Measurements from ENCODE around the gene STYX. TPM values are rescaled to one million over a fixed set of nuclear protein-coding genes. Genes with fewer than 3 reads are reported as not detected.

The STYX gene
- total RNA-seq, 1 experiment from 2014 or later, result 22.8 TPM

DNA sequence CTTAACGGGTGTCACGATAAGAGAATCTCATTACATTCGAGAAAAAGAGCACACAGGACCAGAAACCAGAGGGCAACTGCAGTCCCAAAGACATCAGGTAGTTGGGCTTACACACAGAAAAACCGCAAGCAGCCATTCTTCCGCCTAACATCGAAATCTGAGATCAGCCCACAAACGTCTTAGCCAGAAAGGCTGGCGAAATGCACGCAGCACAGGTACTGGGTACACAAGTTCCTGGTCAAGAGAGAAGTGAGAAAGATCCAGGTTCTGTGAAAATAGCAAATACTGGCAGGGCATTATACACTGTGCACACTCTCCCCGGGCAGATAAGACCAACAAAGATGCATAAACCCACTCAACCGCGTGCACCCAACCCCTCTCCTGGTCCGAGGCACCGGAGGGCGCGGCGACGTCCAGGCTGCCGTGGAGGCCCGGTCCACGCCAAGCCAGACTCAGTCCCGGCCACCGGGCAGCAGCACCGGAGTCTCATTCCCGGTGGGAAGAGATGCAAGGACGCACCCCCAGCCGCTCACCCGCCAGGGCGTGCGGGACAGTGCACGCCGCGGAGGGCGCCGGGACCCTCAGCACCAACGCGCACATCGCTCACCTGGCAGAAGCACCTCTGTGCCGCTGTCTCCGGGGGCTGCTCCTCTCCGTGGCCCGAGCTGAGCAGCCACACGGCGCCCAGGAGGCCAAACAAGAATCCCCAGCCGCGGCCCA, 35.0 kb upstream of the STYX start (continued):
- TF ChIP-seq, protein P1, sequence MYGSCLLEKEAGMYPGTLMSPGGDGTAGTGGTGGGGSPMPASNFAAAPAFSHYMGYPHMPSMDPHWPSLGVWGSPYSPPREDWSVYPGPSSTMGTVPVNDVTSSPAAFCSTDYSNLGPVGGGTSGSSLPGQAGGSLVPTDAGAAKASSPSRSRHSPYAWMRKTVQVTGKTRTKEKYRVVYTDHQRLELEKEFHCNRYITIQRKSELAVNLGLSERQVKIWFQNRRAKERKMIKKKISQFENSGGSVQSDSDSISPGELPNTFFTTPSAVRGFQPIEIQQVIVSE (CRISPR knock-in tag; IDR thresholded peaks at IDR 0.05; ENCODE audit: borderline replicate concordance), result no peak
- no peak for TF ChIP-seq ZBTB21 (CRISPR knock-in tag; IDR thresholded peaks at IDR 0.05; ENCODE audit: borderline replicate concordance)
- peak; percentile 17; the same call in 1 of the 2 replicates for TF ChIP-seq KAT7 (CRISPR knock-in tag; IDR thresholded peaks at IDR 0.05; ENCODE audit: borderline replicate concordance)
- TF ChIP-seq, protein P2, sequence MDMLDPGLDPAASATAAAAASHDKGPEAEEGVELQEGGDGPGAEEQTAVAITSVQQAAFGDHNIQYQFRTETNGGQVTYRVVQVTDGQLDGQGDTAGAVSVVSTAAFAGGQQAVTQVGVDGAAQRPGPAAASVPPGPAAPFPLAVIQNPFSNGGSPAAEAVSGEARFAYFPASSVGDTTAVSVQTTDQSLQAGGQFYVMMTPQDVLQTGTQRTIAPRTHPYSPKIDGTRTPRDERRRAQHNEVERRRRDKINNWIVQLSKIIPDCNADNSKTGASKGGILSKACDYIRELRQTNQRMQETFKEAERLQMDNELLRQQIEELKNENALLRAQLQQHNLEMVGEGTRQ (CRISPR knock-in tag; IDR thresholded peaks at IDR 0.05), result no peak
- TF ChIP-seq ZNF671 (CRISPR knock-in tag; IDR thresholded peaks at IDR 0.05), result no peak
- no peak for TF ChIP-seq GABPB1 (CRISPR knock-in tag; IDR thresholded peaks at IDR 0.05)
- TF ChIP-seq TEAD1 (CRISPR knock-in tag; IDR thresholded peaks at IDR 0.05), result peak; percentile 45; the same call in 1 of the 2 replicates

DNA sequence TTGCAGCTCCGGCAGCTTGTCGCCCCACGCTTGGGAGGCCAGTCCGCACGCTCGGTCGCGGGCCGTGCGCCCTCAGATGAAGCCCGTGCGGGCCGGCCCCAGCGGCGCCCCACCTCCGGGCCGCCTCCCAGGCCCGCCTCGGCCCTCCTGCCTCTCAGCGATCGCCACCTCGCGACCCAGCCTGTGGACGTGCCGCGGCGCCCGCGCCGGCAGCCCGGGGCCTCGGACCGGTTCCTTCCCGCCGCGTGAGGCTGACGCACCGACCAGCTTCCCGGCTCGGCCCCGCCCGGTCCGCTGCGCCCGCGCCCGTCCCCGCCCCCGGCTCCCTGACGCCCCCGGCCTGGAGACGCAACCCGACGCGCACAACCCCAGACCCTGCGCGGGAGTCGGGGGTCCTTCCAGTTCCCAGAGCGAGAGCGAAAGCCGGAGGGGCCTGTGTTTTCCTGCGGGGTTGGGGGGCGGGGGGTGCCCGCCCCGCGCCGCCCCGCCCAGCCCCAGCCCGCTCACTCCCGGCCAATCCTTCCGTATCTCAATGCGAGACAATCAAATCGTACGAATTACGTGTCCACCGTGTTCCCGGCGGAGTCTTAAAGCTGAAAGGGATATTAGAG, 34.4 kb upstream of the STYX start, which contains the start of gene ERO1A:
Gene ERO1A, minus strand, starts transcription at position 78 of the 611 bp plus-strand sequence. Its CDS starts 77 bp downstream, at position 1.
- Mint-ChIP-seq H3K27me3 (ENCODE audit: low read depth) (no peaks in the 10 kb centered on the region; the same call in none of the 2 replicates), H3K9me3 (no peaks in the 10 kb centered on the region), H3K4me3 (peak within 1 kb of the TSS; percentile 95), H3K27ac (peak within 1 kb of the TSS; percentile 92), H3K36me3 (no peaks in the 10 kb centered on the region), H3K4me1 (peaks cover 28% of the 10 kb centered on the region)
- ATAC-seq (peak; percentile 76), DNase-seq (ENCODE audit: low spot score) (peak; percentile 75)
- POLR2A ChIA-PET, result interaction anchor here (1.3 kb wide), 2 partner anchors 34 to 144 kb away, joined by 5 to 12 read pairs; partner anchors contain the start of genes GPR137C, STYX and TXNDC16
- CTCF ChIA-PET, result interaction anchor here (0.9 kb wide), 1 partner anchor 11 kb away, joined by 5 read pairs; no protein-coding TSS in a partner anchor
- TF ChIP-seq FOXJ3 (CRISPR knock-in tag; IDR thresholded peaks at IDR 0.05; ENCODE audit: borderline replicate concordance) (no peak), SMAD4 (CRISPR knock-in tag; IDR thresholded peaks at IDR 0.05) (no peak), FOXK1 (CRISPR knock-in tag; IDR thresholded peaks at IDR 0.05) (no peak), ZNF317 (CRISPR knock-in tag; IDR thresholded peaks at IDR 0.05; ENCODE audit: borderline replicate concordance, low read depth) (no peak), GTF2I (CRISPR knock-in tag; conservative IDR thresholded peaks at IDR 0.05) (no peak), CREM (CRISPR knock-in tag; IDR thresholded peaks at IDR 0.05) (peak; percentile 39; the same call in 1 of the 2 replicates), NFYB (CRISPR knock-in tag; conservative IDR thresholded peaks at IDR 0.05; ENCODE audit: low read depth) (no peak), KAT7 (CRISPR knock-in tag; IDR thresholded peaks at IDR 0.05; ENCODE audit: borderline replicate concordance) (peak; percentile 7; the same call in 1 of the 2 replicates), ESRRA (CRISPR knock-in tag; IDR thresholded peaks at IDR 0.05; ENCODE audit: borderline replicate concordance) (no peak), CBFB (CRISPR knock-in tag; IDR thresholded peaks at IDR 0.05; ENCODE audit: low read depth) (no peak)
- TF ChIP-seq, protein P3, sequence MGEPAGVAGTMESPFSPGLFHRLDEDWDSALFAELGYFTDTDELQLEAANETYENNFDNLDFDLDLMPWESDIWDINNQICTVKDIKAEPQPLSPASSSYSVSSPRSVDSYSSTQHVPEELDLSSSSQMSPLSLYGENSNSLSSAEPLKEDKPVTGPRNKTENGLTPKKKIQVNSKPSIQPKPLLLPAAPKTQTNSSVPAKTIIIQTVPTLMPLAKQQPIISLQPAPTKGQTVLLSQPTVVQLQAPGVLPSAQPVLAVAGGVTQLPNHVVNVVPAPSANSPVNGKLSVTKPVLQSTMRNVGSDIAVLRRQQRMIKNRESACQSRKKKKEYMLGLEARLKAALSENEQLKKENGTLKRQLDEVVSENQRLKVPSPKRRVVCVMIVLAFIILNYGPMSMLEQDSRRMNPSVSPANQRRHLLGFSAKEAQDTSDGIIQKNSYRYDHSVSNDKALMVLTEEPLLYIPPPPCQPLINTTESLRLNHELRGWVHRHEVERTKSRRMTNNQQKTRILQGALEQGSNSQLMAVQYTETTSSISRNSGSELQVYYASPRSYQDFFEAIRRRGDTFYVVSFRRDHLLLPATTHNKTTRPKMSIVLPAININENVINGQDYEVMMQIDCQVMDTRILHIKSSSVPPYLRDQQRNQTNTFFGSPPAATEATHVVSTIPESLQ (CRISPR knock-in tag; IDR thresholded peaks at IDR 0.05), result no peak
- TF ChIP-seq, protein P1 (CRISPR knock-in tag; IDR thresholded peaks at IDR 0.05; ENCODE audit: borderline replicate concordance), result no peak
- TF ChIP-seq, protein P4, sequence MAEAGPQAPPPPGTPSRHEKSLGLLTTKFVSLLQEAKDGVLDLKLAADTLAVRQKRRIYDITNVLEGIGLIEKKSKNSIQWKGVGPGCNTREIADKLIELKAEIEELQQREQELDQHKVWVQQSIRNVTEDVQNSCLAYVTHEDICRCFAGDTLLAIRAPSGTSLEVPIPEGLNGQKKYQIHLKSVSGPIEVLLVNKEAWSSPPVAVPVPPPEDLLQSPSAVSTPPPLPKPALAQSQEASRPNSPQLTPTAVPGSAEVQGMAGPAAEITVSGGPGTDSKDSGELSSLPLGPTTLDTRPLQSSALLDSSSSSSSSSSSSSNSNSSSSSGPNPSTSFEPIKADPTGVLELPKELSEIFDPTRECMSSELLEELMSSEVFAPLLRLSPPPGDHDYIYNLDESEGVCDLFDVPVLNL (CRISPR knock-in tag; IDR thresholded peaks at IDR 0.05; ENCODE audit: borderline replicate concordance, low read depth), result peak; percentile 69; the same call in 1 of the 2 replicates
- TF ChIP-seq, protein P5, sequence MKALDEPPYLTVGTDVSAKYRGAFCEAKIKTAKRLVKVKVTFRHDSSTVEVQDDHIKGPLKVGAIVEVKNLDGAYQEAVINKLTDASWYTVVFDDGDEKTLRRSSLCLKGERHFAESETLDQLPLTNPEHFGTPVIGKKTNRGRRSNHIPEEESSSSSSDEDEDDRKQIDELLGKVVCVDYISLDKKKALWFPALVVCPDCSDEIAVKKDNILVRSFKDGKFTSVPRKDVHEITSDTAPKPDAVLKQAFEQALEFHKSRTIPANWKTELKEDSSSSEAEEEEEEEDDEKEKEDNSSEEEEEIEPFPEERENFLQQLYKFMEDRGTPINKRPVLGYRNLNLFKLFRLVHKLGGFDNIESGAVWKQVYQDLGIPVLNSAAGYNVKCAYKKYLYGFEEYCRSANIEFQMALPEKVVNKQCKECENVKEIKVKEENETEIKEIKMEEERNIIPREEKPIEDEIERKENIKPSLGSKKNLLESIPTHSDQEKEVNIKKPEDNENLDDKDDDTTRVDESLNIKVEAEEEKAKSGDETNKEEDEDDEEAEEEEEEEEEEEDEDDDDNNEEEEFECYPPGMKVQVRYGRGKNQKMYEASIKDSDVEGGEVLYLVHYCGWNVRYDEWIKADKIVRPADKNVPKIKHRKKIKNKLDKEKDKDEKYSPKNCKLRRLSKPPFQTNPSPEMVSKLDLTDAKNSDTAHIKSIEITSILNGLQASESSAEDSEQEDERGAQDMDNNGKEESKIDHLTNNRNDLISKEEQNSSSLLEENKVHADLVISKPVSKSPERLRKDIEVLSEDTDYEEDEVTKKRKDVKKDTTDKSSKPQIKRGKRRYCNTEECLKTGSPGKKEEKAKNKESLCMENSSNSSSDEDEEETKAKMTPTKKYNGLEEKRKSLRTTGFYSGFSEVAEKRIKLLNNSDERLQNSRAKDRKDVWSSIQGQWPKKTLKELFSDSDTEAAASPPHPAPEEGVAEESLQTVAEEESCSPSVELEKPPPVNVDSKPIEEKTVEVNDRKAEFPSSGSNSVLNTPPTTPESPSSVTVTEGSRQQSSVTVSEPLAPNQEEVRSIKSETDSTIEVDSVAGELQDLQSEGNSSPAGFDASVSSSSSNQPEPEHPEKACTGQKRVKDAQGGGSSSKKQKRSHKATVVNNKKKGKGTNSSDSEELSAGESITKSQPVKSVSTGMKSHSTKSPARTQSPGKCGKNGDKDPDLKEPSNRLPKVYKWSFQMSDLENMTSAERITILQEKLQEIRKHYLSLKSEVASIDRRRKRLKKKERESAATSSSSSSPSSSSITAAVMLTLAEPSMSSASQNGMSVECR (CRISPR knock-in tag; IDR thresholded peaks at IDR 0.05; ENCODE audit: borderline replicate concordance), result no peak
- TF ChIP-seq, protein P2 (CRISPR knock-in tag; IDR thresholded peaks at IDR 0.05), result no peak
